Tibial nerve (tissue), 4 donors: Measurements from ENCODE around the gene HOXD10. TPM values are rescaled to one million over a fixed set of nuclear protein-coding genes. Genes with fewer than 3 reads are reported as not detected.

Experiments used
- DNase-seq, 2 donors: peaks; one replicate each; pipeline ENCODE4 v3.0.0-alpha.2; 2019; ENCODE audit warnings: low spot score in 2 of 2
- H3K27ac ChIP-seq, 4 donors: fragments of 200-600 bp; sonication (generic) in 3 of 4; one replicate each; pipeline ENCODE4 v1.5.1; 2017 to 2019; ENCODE audit warnings: mild to moderate bottlenecking in 1 of 4
- H3K27me3 ChIP-seq, 2 donors: fragments of 200-600 bp; sonication (generic) in 1 of 2; one replicate each; pipeline versions ENCODE4 v1.5.1 to v1.6.0; 2017 to 2019
- H3K36me3 ChIP-seq, 3 donors: fragments of 200-600 bp; sonication (generic); one replicate each; pipeline ENCODE4 v1.5.1; 2018 to 2019
- H3K4me1 ChIP-seq, 4 donors: fragments of 200-600 bp; sonication (generic) in 3 of 4; one replicate each; pipeline ENCODE4 v1.5.1; 2017 to 2019
- H3K4me3 ChIP-seq, 4 donors: fragments of 200-600 bp; sonication (generic) in 3 of 4; one replicate each; pipeline ENCODE4 v1.5.1; 2017 to 2019; ENCODE audit warnings: mild to moderate bottlenecking in 1 of 4, moderate library complexity in 1 of 4
- H3K9me3 ChIP-seq, 4 donors: fragments of 200-600 bp; sonication (generic) in 3 of 4; one replicate each; pipeline ENCODE4 v1.5.1; 2017 to 2019
- EP300 ChIP-seq, 2 donors: sonication (generic); formaldehyde crosslinking; IDR thresholded peaks; one replicate each; pipeline ENCODE4 v1.6.1; 2017; ENCODE audit warnings: antibody characterized with exemption in 2 of 2, mild to moderate bottlenecking in 1 of 2
- POLR2A ChIP-seq, 2 donors: fragments of 450-650 bp; IDR thresholded peaks; one replicate each; pipeline ENCODE4 v1.6.1; 2017; ENCODE audit warnings: antibody characterized with exemption in 2 of 2, mild to moderate bottlenecking in 2 of 2, moderate library complexity in 2 of 2
- WGBS, 2 donors: methylation state at CpG; one replicate each; pipeline ENCODE4 v1.1.5; 2018; 5-methylcytosine and 5-hydroxymethylcytosine counted together
- total RNA-seq, 4 donors: library from RNA; depleted of rRNA; stranded (reverse); fragments of >200 nt; gene quantifications; one replicate each; pipeline ENCODE4 v1.1.0, GENCODE V29; 2016
- TF ChIP-seq, protein P1 (sequence below), 5 experiments: fragments of 200-600 bp in 3 of 5; fragments of 450-650 bp in 2 of 5; sonication (generic) in 3 of 5; IDR thresholded peaks; one replicate each; pipeline ENCODE4 v1.5.1; 2016 to 2019; ENCODE audit warnings: antibody characterized with exemption in 5 of 5, mild to moderate bottlenecking in 3 of 5, moderate library complexity in 2 of 5

Gene HOXD10
- total RNA-seq, 4 donors from 2014 or later = 0.39 to 2.1 (median 1.1) TPM

DNA sequence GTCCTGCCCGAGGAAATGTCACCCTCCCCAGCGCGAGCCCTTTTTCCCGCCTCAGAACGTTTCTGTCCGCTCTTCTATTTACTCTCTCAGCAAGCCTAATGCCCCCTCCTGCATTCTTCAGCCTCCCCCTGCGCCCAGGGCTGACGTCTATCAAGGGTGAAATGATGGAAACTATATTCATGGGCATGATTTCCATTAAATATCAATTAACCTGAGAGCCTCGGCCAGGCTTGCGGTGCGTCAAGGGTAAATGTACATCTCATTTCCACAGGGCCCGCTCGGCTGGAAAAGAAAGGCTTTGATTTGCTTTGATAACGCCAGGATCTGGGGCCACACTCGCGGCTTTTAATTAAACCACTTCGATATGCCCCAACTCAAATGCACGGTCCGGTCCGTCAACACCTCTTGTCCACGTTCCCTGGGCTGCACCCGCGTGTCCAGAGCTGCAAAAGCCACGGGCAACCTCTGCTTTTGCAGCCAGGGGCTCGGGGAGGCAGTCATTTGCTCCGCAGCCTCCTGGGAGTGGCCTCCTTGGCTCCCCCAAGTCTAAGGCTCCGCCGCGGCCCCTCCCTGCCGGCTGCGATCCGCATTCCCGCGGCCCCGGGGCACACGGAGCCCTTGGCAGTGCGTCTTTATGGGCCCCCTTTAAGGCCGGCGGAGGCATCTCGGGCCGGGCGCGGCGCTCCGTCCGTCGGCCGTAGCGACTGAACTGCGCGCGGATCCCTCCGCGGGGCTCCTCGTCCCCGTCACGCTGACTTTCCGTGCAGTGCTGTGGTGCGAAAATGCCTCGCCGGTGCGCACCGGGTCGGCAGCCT lies 12.6 kb downstream of the HOXD10 start, which contains the start of gene HOXD8:
HOXD8 (plus strand) TSS at position 724 of the 815 bp plus-strand sequence. CDS start 662 bp downstream, outside the sequence.
- peaks cover 0 to 85% of the 10 kb centered on the region in 2 donors for H3K27me3 ChIP-seq
- 4 to 7% methylated on average over 23 to 55 of the region's 64 CpGs for WGBS, 2 donors
- no peaks in the 10 kb centered on the region for H3K36me3 ChIP-seq
- DNase-seq = peak in 1 of 2 donors; percentile 34
- H3K4me3 ChIP-seq = peak within 1 kb of the TSS; percentile 50 to 64 (median 55)
- peak within 1 kb of the TSS; percentile 79 to 94 (median 86) for H3K27ac ChIP-seq
- peaks cover 0 to 35% (median 3%) of the 10 kb centered on the region in 4 donors for H3K4me1 ChIP-seq
- TF ChIP-seq POLR2A (IDR thresholded peaks at IDR 0.05) (peak in 1 of 2 donors; percentile 10), EP300 (IDR thresholded peaks at IDR 0.05) (peak in 1 of 2 donors; percentile 77)
- TF ChIP-seq, protein P1, sequence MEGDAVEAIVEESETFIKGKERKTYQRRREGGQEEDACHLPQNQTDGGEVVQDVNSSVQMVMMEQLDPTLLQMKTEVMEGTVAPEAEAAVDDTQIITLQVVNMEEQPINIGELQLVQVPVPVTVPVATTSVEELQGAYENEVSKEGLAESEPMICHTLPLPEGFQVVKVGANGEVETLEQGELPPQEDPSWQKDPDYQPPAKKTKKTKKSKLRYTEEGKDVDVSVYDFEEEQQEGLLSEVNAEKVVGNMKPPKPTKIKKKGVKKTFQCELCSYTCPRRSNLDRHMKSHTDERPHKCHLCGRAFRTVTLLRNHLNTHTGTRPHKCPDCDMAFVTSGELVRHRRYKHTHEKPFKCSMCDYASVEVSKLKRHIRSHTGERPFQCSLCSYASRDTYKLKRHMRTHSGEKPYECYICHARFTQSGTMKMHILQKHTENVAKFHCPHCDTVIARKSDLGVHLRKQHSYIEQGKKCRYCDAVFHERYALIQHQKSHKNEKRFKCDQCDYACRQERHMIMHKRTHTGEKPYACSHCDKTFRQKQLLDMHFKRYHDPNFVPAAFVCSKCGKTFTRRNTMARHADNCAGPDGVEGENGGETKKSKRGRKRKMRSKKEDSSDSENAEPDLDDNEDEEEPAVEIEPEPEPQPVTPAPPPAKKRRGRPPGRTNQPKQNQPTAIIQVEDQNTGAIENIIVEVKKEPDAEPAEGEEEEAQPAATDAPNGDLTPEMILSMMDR (IDR thresholded peaks at IDR 0.05) = peak in 1 of 5 experiments; percentile 27
- H3K9me3 ChIP-seq = no peaks in the 10 kb centered on the region

DNA sequence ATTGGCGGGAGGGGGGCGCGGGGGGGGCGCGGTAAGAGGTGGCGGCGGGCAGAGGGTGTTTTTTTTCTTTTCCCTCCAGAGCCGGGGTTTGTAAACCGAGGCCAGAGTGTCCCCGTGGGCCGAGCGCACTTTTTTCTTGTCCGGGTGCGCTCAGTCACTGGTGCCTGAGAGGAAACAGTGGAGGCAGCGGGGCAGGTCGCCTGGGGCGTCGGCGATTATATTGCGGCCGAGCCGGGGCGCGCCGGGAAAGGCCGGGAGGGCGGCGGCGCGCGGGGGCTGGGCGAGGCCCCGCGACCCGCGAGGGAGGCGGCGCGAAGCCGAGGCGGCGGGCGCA lies 13.2 kb downstream of the HOXD10 start:
- peaks cover 0 to 82% of the 10 kb centered on the region in 2 donors for H3K27me3 ChIP-seq
- DNase-seq = no peak

DNA sequence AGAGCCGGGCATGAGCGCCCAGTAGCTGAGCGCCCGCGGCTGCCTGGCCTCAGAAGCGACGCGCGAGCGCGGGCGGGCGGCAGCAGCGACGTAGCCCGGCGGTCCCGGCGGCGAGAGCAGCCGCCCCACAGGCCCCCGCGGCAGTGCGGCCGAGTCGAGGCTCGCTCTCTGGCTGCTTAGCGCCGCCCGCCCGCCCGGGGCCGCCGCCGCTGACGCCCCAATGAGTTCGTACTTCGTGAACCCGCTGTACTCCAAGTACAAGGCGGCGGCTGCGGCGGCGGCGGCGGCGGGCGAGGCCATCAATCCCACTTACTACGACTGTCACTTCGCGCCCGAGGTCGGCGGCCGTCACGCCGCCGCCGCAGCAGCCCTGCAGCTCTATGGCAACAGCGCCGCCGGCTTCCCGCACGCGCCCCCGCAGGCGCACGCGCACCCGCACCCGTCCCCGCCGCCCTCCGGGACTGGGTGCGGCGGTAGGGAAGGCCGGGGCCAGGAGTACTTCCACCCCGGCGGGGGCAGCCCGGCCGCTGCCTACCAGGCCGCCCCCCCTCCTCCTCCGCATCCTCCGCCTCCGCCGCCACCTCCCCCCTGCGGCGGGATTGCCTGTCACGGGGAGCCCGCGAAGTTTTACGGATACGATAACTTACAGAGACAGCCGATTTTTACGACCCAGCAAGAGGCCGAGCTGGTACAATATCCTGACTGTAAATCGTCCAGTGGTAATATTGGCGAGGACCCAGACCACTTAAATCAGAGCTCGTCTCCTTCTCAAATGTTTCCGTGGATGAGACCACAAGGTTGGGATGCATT lies 13.8 kb downstream of the HOXD10 start:
- peak overlapping the region; percentile 79 to 94 (median 86) for H3K27ac ChIP-seq
- H3K4me1 ChIP-seq = peaks cover 0 to 43% (median 5%) of the 10 kb centered on the region in 4 donors
- peak in 1 of 2 donors; percentile 37 for DNase-seq
- no peaks in the 10 kb centered on the region for H3K9me3 ChIP-seq
- H3K36me3 ChIP-seq = no peaks in the 10 kb centered on the region
- H3K27me3 ChIP-seq = peaks cover 0 to 79% of the 10 kb centered on the region in 2 donors
- 2 to 3% methylated on average over 16 to 42 of the region's 100 CpGs for WGBS, 2 donors
- peak overlapping the region; percentile 22 to 64 (median 54) for H3K4me3 ChIP-seq
- TF ChIP-seq POLR2A (IDR thresholded peaks at IDR 0.05) (no peak), EP300 (IDR thresholded peaks at IDR 0.05) (peak in 1 of 2 donors; percentile 58)
- TF ChIP-seq, protein P1 (IDR thresholded peaks at IDR 0.05) = peak in 1 of 5 experiments; percentile 7

More for the DNA sequence above, 13.2 kb downstream of the HOXD10 start:
- H3K4me1 ChIP-seq = peaks cover 0 to 38% (median 5%) of the 10 kb centered on the region in 4 donors
- TF ChIP-seq POLR2A (IDR thresholded peaks at IDR 0.05) (no peak), EP300 (IDR thresholded peaks at IDR 0.05) (no peak)
- TF ChIP-seq, protein P1 (IDR thresholded peaks at IDR 0.05) = no peak
- H3K36me3 ChIP-seq = no peaks in the 10 kb centered on the region
- 1% methylated on average over 23 of the region's 43 CpGs; no CpG with 5 or more reads in 1 of the 2 donors for WGBS, 2 donors
- no peaks in the 10 kb centered on the region for H3K9me3 ChIP-seq
- peak overlapping the region; percentile 41 to 64 (median 55) for H3K4me3 ChIP-seq
- peak overlapping the region; percentile 79 to 94 (median 86) for H3K27ac ChIP-seq

DNA sequence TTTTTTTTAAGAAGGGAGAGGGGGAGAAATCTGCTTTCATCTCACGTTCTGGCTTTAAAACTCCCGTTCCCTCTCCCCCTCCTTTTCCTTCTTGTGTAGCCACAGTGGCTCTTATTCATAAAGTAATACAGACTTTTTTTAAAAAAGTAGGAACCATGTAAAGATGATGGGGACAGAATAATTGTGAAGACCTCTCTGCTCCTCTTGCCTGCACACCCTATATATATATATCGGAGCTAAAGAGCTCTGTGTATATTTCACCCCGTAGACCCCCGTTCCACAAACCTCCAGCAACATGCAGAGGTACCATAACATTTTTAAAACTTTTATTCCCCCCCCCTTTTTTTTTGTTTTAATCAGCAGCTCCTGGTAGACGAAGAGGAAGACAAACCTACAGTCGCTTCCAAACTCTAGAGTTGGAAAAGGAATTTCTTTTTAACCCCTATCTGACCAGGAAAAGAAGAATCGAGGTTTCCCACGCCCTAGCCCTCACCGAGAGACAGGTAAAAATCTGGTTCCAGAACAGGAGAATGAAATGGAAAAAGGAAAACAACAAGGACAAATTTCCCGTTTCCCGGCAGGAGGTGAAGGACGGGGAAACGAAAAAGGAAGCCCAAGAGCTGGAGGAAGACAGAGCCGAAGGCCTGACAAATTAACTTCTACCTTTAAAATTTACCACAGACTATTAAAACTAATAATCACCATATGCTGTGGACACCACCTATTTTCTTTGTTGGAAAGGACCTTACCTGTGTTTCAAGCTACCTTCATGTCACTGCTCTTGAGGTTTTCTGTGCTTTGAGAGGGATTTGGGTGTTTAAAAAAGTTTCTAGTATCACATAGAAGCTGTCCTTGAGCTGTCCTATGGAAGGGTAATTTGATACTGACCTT lies 14.6 kb downstream of the HOXD10 start:
- peak overlapping the region; percentile 17 to 64 (median 54) for H3K4me3 ChIP-seq
- no peaks in the 10 kb centered on the region for H3K9me3 ChIP-seq
- H3K27me3 ChIP-seq = peaks cover 0 to 77% of the 10 kb centered on the region in 2 donors
- H3K4me1 ChIP-seq = peaks cover 0 to 52% (median 5%) of the 10 kb centered on the region in 4 donors
- H3K27ac ChIP-seq = peak overlapping the region; percentile 79 to 94 (median 86)
- no peaks in the 10 kb centered on the region for H3K36me3 ChIP-seq
- no peak for DNase-seq
- 44 to 52% methylated on average over 15 of the region's 15 CpGs for whole genome bisulfite sequencing, 2 donors
- TF ChIP-seq, protein P1 (IDR thresholded peaks at IDR 0.05) = no peak
- TF ChIP-seq EP300 (IDR thresholded peaks at IDR 0.05) (no peak), POLR2A (IDR thresholded peaks at IDR 0.05) (no peak)
